Stimulated activated CD8-positive, alpha-beta memory T cell treated with anti-CD3 and anti-CD28 coated beads, Interleukin-4, amount 100 ng/mL, for 24 hours (primary cell): Measurements from ENCODE around the gene FEM1C.
A peak's percentile ranks its signal among the peaks of the same experiment; 100 is the strongest.

Experiments used
- DNase-seq: peaks from one replicate; pipeline ENCODE4 v3.0.0-alpha.2; 2020; ENCODE audit warnings: low read depth

FEM1C gene

GRCh38 chr5:115544436-115545350 is at the start of gene FEM1C:
Gene FEM1C, minus strand, starts transcription at chr5:115544775. Its CDS starts 1,282 bp downstream, at chr5:115543493.
- peak; percentile 99 for DNase-seq

DNA sequence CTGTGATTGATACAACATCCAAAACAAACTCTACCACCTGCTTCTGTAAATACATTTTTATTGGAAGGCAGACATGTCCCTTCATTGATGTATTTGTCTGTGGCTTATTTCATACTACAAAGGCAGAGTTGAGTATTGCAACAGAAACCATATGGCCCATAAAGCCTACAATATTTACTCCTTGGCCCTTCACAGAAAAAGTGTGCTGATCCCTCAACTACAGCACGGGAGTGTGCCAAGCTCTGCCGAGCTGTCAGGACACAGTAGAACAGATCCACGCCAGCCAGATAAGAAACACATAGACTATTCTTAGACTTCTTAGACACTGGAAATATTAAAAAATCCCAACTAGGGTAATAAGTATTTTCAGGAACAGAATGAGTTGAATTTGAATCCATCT is 44.5 kb upstream of the FEM1C start:
- DNase-seq: no peak

GRCh38 chr5:115588640-115589039 is 44.1 kb upstream of the FEM1C start:
- DNase-seq: no peak

DNA sequence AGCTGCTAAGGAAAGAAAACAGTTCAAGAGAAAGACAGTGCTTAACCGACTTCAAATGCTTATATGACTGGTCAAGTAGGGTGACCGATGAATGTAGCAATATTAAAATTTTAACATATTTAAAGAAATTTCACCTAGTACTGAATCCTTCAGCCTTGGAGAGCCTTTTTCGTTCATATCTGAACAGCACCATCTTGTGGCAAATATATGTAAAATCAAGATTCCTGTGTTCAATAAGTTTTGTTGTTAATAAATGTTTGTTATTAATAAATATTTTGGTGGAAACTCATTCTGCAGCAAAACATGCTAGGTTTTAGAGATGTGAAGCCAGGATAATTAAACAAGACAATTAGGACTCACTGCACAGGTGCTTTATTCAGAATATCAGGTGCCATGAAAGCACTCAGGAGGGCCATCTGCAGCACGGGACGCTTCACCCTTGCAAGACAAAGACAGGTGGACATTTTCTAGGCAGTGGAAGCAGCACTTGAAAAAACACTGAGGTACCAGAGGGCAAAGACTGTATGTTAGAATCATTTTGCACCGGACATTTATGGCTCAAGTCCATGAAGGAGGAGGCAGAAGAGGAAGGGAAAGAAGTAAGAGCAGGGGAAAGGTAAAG is 42.1 kb upstream of the FEM1C start:
- no peak for DNase-seq

GRCh38 chr5:115585265-115585664 is 40.7 kb upstream of the FEM1C start:
- no peak for DNase-seq

DNA sequence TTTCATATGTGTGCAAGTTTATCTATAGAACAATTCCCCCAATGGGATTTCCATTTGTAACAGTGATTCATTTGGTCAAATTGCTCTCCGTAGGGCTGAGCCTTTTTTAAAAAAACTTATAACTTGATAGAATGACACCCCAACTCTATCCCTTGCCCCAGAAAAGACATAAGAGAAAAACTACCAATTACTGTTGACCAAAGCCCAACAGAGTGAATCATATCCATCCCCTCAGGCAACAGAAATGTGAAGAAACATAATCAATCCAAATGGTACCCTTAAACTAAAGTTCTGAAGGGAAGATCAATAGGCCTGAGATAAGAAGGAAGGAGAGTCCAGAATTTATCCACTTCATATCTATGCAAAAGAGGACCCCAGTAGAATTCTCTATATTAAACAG is 39.9 kb upstream of the FEM1C start:
- no peak for DNase-seq

GRCh38 chr5:115583474-115583873 is 38.9 kb upstream of the FEM1C start:
- DNase-seq: no peak

DNA sequence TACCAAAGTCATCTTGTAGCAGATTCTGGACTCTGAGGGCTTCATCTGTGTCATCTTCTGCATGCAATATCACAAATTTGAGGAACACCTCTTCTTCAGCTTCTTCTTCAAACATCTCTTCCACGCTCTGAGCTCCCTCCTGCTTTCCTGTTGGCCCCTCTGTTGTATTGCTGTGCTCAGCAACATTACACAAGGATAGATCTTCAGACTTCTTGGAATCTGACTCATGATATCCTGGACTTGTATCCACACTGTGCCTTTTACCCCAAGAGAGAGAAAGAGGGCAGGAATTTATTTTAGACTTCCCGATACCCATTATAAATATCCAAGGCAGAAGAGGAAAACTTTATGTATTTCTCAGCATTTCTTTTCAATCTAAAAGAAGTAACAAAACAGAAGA is 36.4 kb upstream of the FEM1C start:
- DNase-seq: no peak

GRCh38 chr5:115579747-115580173 is 35.2 kb upstream of the FEM1C start:
- DNase-seq: no peak

GRCh38 chr5:115579216-115579615 is 34.6 kb upstream of the FEM1C start:
- no peak for DNase-seq

DNA sequence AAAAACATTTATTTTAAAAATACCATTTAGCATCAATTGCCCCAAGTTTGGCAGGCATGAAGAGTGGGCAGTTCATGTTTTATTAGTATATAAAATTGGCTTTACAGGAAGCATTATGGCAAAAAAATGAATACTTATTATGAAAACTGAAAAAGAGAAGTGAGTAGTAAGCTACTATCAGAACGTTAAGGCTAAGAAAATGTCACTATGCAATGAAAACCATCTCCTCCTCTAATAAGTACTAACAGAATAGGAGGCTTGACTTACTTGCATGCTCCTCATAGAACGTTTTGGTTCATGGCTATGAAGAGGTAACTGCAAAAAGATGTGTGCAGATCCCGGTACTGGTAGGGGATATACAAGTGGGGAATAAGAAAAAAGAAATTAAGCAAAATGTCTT is 34.1 kb upstream of the FEM1C start:
- no peak for DNase-seq

DNA sequence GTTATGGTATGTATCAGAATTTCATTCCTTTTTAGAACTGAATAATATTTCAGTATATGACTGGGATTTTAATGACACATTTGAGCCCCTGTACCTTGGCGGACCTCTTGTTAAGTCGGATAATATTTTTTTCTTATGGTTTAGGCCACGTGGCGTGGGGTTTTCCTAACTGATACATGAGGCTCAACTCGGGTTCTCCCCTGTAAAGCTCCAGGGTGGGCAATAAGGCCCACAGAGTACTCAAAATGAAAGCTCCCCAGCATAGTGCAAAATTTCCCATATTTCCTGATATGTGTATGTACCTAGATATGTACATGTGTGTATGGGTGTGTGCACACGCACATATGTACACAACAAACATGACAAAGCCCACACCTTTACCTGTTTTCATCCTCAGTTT is 33.2 kb upstream of the FEM1C start:
- no peak for DNase-seq

DNA sequence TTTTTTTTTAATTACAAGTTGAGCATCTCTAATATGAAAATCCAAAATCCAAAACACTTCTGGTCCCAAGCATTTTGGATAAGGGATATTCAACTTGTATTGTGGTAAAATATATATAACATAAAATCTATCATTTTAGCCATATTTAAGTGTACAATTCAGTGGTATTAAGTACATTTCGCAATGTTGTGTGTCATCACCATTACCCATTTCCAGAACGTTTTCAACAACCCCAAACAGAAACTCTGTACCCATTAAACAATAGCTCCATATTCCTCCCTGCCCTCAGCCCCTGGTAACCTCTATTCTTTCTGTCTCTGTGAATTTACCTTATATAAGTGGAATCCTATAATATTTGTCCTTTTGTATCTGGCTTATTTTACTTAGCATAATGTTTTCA is 32.8 kb upstream of the FEM1C start:
- DNase-seq: no peak

DNA sequence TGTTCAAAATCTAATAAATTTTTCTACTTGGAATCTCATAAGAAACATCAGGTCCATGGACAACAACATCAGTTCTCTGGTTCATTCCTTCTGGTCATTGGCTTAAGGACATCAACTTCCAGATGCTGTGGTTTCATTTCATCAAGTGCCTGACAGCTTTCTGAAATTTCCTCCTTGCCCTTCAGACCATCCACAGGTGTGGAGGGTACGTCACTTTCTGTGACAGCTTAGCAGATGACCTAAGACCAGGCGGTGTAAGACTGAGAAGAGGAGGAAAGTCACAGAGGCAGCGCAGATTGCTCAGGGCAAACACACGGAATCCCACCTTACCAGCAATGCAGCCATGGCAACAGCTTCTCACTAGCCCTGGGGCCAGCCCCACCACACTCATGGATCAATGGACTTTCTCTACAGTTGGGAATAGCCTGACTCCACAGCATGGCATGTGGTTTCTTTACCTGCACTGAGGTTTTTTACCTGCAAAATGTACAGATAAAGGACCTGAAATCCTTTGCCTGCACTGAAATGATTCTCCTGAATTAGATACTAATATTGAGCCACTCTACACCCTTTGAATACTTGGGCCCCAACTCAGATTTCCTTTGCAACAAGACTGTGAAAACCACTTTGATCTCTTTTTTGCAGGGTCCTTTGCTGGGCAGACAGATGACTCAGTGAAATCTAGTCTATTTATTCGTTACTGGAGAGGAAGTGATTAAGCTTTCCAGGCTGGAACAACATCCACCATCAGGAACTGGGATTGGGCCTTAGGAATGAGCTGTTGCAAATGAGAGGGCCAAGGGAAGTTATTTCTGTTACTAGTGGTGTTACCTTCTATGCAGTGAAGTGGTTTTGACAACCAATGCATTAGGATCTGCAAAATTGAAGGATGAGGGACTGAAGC is 30.8 kb upstream of the FEM1C start:
- no peak for DNase-seq

- DNase-seq: no peak
Measured at GRCh38 chr5:115573133-115573532, 28.6 kb upstream of the FEM1C start.

DNA sequence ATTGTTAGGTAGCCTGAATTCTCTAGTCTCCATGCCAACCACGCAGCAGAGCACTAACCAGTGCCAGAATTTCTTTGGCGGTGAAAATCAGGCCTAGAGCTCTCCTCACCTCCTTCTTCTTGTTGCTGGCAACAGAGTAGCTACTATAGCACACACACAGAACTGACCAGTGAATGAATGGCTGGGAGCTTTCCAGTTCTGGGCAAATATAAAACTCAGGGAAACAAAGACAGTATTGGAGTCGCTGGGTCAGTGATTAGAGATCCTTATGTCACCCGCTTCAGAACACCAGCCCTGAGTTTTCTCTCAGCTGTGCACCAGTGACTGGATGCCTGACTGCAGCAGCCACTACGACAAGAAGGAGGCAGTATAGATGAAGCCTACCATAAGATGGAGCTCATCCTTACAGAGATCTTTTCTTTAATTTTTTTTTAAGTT is 26.9 kb upstream of the FEM1C start:
- DNase-seq: no peak

- no peak for DNase-seq
Measured at GRCh38 chr5:115568668-115569067, 24.1 kb upstream of the FEM1C start.

DNA sequence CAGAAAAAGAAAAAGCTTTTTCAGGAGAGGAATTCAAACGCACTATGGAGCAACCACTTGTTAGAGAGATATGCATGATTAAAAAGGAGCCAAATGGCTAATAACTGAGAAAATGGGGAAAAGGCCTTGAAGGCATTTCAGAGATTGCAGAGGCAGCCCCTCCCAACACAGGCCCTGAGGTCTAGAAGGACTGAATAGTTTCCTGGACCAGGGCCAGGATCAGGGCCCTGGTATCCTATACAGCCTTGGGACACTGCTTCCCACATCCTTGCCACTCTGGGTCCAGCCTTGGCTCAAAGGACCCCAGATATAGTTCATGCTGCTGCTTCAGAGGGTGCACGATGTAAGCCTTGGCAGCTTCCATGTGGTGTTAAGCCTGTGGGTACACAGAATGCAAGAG is 20.7 kb upstream of the FEM1C start:
- DNase-seq: no peak

DNA sequence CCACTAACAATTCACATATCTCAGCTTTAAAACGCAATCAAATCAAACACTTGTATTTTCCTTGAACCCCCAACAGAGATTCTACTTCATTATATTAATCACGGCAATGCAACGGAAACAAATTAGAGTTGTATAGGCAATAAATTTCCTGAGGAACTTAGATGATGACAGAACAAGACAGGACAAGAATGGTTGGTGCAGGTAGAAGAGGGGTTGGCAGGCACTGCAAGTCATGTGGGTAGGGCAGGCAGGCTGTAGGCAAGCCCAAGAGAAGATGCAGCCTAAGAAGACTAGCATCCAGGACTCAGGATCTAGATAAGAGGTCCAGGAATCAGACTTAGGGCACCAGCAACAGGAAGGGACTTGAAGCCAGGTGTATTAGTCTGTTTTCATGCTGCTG is 16.6 kb upstream of the FEM1C start:
- DNase-seq: no peak

DNA sequence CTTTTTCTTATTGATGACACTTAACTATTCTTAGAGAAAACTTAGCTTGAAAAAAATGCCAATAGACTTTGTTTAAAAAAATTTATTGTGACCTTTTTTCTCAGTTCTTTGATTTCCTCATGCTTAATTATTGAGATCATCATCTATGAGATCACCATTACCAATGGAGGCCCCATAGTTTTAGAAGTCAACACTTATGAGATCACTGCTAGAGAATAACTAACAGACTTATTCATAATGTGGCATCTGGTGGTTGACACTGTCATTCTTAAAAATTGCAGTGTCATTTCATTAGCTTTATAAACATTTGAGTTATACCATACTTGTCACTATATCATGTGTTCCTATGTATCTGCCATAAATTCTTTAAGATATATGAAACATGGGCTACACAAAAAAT is 14.9 kb upstream of the FEM1C start:
- DNase-seq: no peak

GRCh38 chr5:115558388-115558956 is 13.9 kb upstream of the FEM1C start:
- no peak for DNase-seq
